ENCODE measurements around the gene RAD51B. TPM values are rescaled to one million over a fixed set of nuclear protein-coding genes. Genes with fewer than 3 reads are reported as not detected.

RAD51B gene
- total RNA-seq, 1 experiment from 2014 or later, result 8.5 TPM

GRCh38 chr14:68604822-68605221, 785.2 kb downstream of the RAD51B start:
- no TSS peak for BruUV-seq (replicated peaks)
- intact Hi-C loops (cut with micrococcal nuclease; ENCODE audit: unreplicated experiment) (no loop called here), in situ Hi-C loops (cut with HindIII; ENCODE audit: low pct_unique_long_range_greater_than_20kb, low sequenced_read_pairs) (no loop called here)
- Histone ChIP-seq H3K9me3 (ENCODE audit: control insufficient read depth, insufficient read depth, low read depth, low read length) (no peaks in the 10 kb centered on the region), H3K4me3 (ENCODE audit: low read depth in 2 of 2, low read length in 2 of 2) (no peak overlapping the region), H3K36me3 (ENCODE audit: control insufficient read depth, insufficient read depth, low read length) (no peaks in the 10 kb centered on the region), H3K4me1 (ENCODE audit: control insufficient read depth, insufficient read depth, low read length) (0 out of 2 replicates have a peak, but pooled peaks cover 2% of the 10 kb centered on the region), H3K27ac (ENCODE audit: low read length) (no peak overlapping the region), H3K27me3 (ENCODE audit: control insufficient read depth, insufficient read depth, low read length) (no peaks in the 10 kb centered on the region)
- ATAC-seq, result no peak
- ChIA-PET CTCF (no interaction called here), POLR2A (no interaction called here)
- TF ChIP-seq SIN3A (IDR thresholded peaks at IDR 0.05; ENCODE audit: borderline replicate concordance, insufficient read depth, low read depth, low read length), result no peak
- TF ChIP-seq POLR2AphosphoS5 (IDR thresholded peaks at IDR 0.05; ENCODE audit: low read depth, low read length), result no peak
- TF ChIP-seq CTCF (IDR thresholded peaks at IDR 0.05), result no peak
- TF ChIP-seq REST (IDR thresholded peaks at IDR 0.05; ENCODE audit: insufficient read depth in 1 of 2, low read depth in 2 of 2, low read length in 1 of 2), result no peak
- TF ChIP-seq TCF7L2 (IDR thresholded peaks at IDR 0.05; ENCODE audit: low read depth, low read length), result no peak
- no peak for DNase-seq (ENCODE audit: low read depth, low spot score)

DNA sequence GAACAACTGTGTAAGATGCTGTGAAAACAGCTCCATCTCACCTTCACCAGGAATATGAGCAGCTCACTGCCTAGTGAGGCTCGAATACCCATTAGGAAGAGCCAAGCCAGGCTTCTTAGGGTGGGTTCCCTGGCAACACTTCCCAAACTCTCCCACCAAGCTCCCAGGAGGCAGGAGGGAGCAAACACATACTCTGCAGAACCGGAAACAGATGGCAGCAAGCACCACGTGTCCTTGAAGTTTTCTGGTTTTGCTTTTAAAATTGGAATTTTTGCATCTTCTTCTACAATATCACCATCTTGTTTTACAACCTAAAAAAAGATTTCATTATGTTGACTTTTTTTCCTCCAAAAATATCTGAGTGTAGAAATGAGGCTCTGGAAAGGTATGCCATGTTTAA, 786.6 kb downstream of the RAD51B start:
- BruUV-seq (replicated peaks), result no TSS peak
- in situ Hi-C loops (cut with HindIII; ENCODE audit: low pct_unique_long_range_greater_than_20kb, low sequenced_read_pairs), result no loop called here
- intact Hi-C loops (cut with micrococcal nuclease; ENCODE audit: unreplicated experiment), result no loop called here
- 0 out of 2 replicates have a peak, but pooled peaks cover 2% of the 10 kb centered on the region for H3K4me1 ChIP-seq (ENCODE audit: control insufficient read depth, insufficient read depth, low read length)
- no peak overlapping the region for H3K27ac ChIP-seq (ENCODE audit: low read length)
- ChIA-PET CTCF (no interaction called here), POLR2A (no interaction called here)
- DNase-seq (ENCODE audit: low read depth, low spot score), result no peak
- H3K9me3 ChIP-seq (ENCODE audit: control insufficient read depth, insufficient read depth, low read depth, low read length), result no peaks in the 10 kb centered on the region
- no peaks in the 10 kb centered on the region for H3K36me3 ChIP-seq (ENCODE audit: control insufficient read depth, insufficient read depth, low read length)
- H3K4me3 ChIP-seq (ENCODE audit: low read depth in 2 of 2, low read length in 2 of 2), result no peak overlapping the region
- no peaks in the 10 kb centered on the region for H3K27me3 ChIP-seq (ENCODE audit: control insufficient read depth, insufficient read depth, low read length)
- no peak for TF ChIP-seq POLR2AphosphoS5 (IDR thresholded peaks at IDR 0.05; ENCODE audit: low read depth, low read length)
- TF ChIP-seq REST (IDR thresholded peaks at IDR 0.05; ENCODE audit: insufficient read depth in 1 of 2, low read depth in 2 of 2, low read length in 1 of 2), result no peak
- TF ChIP-seq CTCF (IDR thresholded peaks at IDR 0.05), result no peak
- no peak for TF ChIP-seq SIN3A (IDR thresholded peaks at IDR 0.05; ENCODE audit: borderline replicate concordance, insufficient read depth, low read depth, low read length)
- no peak for TF ChIP-seq TCF7L2 (IDR thresholded peaks at IDR 0.05; ENCODE audit: low read depth, low read length)
- ATAC-seq, result no peak
